GM12864 (cell line): ENCODE data around the gene CTTN.

ENCODE experiments used
- DNase-seq: peaks from one replicate; pipeline ENCODE4 v3.0.0-alpha.2; 2011; ENCODE audit warnings: low read depth
- H3K4me3 ChIP-seq: 2 replicates; pipeline ENCODE4 v1.5.1; 2011; ENCODE audit warnings: mild to moderate bottlenecking, low read depth, low read length, control low read depth
- CTCF ChIP-seq: IDR thresholded peaks from 2 replicates; pipeline ENCODE4 v1.5.1; 2011; ENCODE audit warnings: low read depth, mild to moderate bottlenecking, moderate library complexity, low read length, control low read depth, inconsistent platforms; ENCODE audit errors: missing control alignments

The CTTN gene

DNA sequence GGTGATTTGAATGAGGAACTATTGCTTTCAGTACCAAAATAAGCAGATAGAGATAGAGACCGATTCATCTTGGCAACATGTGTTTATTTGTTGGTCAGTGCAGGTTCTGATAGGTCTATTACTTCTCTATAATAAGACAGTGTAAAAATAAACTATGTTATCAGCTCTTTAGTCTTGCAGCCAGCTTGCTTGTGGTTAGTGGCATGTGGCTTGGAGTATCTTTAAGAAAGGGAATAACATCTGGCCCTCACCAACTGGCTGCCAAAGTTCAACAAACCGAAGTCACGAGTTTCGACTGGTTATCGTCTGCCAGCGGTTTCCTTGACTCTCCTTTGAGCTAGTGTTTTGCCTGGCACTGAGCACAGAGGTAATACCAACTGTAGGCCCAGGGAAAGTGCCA lies 71.8 kb downstream of the CTTN start:
- no peak for TF ChIP-seq CTCF
- H3K4me3 ChIP-seq = no peak overlapping the region
- DNase-seq = peak; percentile 37

DNA sequence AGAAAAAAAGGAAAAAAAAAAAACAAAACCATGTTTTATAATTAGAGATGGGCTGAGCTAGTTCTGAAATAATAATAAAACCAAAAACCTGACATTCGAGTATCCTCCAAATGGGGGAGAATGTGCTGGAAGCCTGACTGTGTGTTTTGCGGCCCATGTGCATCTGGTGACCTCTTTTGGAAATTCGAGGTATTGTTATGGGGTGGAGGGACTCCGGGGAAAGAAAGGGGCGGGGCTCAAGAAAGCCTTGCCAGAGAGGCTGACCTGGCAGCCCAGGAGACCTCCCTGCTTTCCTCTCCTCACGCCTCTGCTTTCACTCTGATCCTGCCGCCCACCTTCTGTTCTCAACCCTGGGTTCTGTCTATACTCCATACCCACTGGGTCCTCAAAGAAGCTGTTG lies 72.9 kb downstream of the CTTN start:
- no peak overlapping the region for H3K4me3 ChIP-seq
- no peak for DNase-seq
- peak; percentile 62 for TF ChIP-seq CTCF

DNA sequence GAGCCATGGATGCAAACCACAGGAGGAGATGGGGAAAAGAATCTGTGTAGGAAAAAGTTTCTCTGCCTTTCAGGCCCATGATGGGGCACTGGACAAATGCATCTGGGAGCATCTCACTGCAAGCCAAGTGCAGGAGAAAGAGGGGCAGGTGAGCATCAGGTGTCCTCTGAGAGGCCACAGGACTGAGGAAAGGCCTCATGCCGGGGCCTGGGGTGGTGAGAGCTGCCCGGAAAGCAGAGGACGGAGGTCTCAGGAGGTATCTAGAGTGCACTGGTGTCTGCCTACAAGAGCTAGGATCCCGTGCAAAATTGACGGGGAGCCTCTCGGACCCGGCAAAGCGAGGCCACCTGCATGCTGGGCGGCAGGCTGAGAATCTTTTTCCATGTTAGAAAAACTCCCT lies 73.9 kb downstream of the CTTN start:
- no peak overlapping the region for H3K4me3 ChIP-seq
- no peak for TF ChIP-seq CTCF
- no peak for DNase-seq

DNA sequence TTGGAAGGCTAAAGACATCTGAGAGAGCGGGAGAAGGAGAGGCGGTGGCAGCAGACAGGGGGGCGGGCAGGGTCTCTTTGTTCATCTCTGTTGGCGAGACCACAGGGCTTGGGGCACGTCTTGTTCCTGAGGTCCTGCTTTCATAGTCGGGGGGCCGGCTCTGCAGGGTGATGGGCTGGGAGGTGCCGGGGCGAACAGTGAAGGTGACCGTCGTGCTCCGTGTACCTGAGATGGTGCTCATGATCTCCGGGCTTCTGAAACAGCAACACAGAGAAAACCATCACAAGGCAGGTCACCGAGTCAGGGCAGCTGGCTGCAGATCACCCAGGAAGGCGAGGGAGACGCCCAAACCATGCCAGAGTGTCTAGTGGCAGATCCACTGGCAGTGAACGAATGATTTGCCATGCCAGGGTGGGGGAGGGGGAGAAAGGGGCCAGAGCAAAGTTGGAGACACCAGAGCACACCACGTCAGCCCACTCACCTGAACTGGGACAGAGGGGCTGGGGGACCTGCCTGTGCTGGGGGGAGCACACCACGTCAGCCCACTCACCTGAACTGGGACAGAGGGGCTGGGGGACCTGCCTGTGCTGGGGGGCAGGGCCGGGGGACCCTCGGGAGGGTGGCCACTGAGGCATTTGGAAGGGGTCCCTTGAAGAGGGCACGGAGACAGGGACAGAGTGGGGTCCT lies 75.0 kb downstream of the CTTN start:
- no peak overlapping the region for H3K4me3 ChIP-seq
- no peak for TF ChIP-seq CTCF
- no peak for DNase-seq

DNA sequence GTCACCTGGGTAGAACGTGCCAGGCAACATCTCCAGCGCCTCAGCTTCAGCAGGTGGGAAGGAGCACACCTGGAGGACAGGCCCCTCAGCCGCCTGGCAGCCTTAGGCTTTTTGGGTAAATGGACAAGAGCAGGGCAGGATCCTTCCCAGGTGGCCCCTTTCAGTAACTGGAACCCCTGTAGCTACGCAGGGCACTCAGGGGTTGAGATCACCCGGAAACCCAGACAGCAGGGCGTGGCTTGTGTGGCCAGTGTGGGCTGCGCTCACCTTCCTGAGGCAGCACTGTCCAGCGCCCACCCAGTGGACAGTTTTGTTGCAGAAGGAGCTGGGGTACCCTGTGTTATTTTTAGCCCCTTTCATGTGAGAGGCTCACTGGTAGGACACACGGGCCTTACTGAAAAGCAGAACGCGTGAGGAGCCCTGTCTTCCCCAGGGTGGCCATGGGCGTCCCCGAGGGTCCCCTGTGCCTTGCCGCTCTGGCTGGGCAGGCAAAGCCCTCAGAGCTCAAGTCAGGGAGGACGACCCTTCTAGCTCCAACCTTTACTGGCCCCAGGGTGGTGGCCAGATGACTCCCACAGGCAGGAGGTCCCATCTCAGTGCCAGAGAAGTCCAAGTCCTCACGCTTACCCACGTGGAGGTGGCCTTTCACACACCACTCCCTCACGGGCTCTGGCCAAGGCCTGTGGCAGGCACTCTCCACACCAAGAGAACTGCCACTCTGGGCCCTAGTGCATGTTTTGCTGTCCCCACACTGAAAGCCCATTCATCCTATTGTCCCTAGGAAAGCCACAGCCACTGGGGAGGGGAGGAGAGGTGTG lies 75.8 kb downstream of the CTTN start:
- no peak for DNase-seq
- TF ChIP-seq CTCF = no peak
- no peak overlapping the region for H3K4me3 ChIP-seq

DNA sequence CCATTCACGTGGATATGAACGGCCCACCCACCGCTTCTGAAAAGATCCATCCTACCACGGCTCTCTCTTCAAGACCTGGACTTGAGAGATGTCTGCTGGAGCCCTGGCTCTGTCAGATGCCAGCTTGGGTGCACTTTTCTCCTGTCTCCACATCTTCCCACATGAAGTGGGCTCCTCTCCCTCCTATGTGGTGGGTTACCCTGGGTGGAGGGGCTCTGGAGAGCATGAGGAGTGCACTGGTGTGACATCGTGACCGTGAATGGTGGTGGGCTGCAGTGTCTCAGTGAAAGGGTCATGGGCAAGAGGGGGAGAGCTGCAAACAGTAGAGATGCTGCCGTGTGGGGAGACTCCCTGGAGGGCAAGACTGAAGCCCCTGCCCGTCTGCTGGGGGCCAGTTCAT lies 76.4 kb downstream of the CTTN start:
- no peak overlapping the region for H3K4me3 ChIP-seq
- no peak for DNase-seq
- TF ChIP-seq CTCF = no peak
